ENCODE data around the gene TNS1.

TNS1 gene

GRCh38 chr2:217964275-217965161, 38.3 kb downstream of the TNS1 start:
- no peak for DNase-seq (ENCODE audit: extremely low read depth in 1 of 2, low read depth in 1 of 2)

GRCh38 chr2:217960351-217960750, 42.4 kb downstream of the TNS1 start:
- DNase-seq (ENCODE audit: extremely low read depth in 1 of 2, low read depth in 1 of 2): no peak

GRCh38 chr2:217959723-217960122, 43.1 kb downstream of the TNS1 start:
- no peak for DNase-seq (ENCODE audit: extremely low read depth in 1 of 2, low read depth in 1 of 2)

GRCh38 chr2:217958884-217959225, 43.9 kb downstream of the TNS1 start:
- no peak for DNase-seq (ENCODE audit: extremely low read depth in 1 of 2, low read depth in 1 of 2)

GRCh38 chr2:217958206-217958883, 44.5 kb downstream of the TNS1 start:
- no peak for DNase-seq (ENCODE audit: extremely low read depth in 1 of 2, low read depth in 1 of 2)

- DNase-seq (ENCODE audit: extremely low read depth in 1 of 2, low read depth in 1 of 2): no peak
Observed at GRCh38 chr2:217956586-217957457, 46.0 kb downstream of the TNS1 start.

- DNase-seq (ENCODE audit: extremely low read depth in 1 of 2, low read depth in 1 of 2): no peak
Observed at GRCh38 chr2:217955881-217956493, 46.8 kb downstream of the TNS1 start.

GRCh38 chr2:217954971-217955740, 47.6 kb downstream of the TNS1 start:
- no peak for DNase-seq (ENCODE audit: extremely low read depth in 1 of 2, low read depth in 1 of 2)

GRCh38 chr2:217954469-217954868, 48.3 kb downstream of the TNS1 start:
- DNase-seq (ENCODE audit: extremely low read depth in 1 of 2, low read depth in 1 of 2): no peak

- no peak for DNase-seq (ENCODE audit: extremely low read depth in 1 of 2, low read depth in 1 of 2)
Observed at GRCh38 chr2:217954051-217954450, 48.7 kb downstream of the TNS1 start.

GRCh38 chr2:217953531-217953932, 49.3 kb downstream of the TNS1 start:
- no peak for DNase-seq (ENCODE audit: extremely low read depth in 1 of 2, low read depth in 1 of 2)

- no peak for DNase-seq (ENCODE audit: extremely low read depth in 1 of 2, low read depth in 1 of 2)
Observed at GRCh38 chr2:217953011-217953481, 49.7 kb downstream of the TNS1 start.

- no peak for DNase-seq (ENCODE audit: extremely low read depth in 1 of 2, low read depth in 1 of 2)
Observed at GRCh38 chr2:217952409-217952808, 50.4 kb downstream of the TNS1 start.

GRCh38 chr2:217951521-217952247, 51.1 kb downstream of the TNS1 start:
- DNase-seq (ENCODE audit: extremely low read depth in 1 of 2, low read depth in 1 of 2): no peak

- DNase-seq (ENCODE audit: extremely low read depth in 1 of 2, low read depth in 1 of 2): no peak
Observed at GRCh38 chr2:217951091-217951490, 51.7 kb downstream of the TNS1 start.

- DNase-seq (ENCODE audit: extremely low read depth in 1 of 2, low read depth in 1 of 2): no peak
Observed at GRCh38 chr2:217950401-217950871, 52.4 kb downstream of the TNS1 start.

- DNase-seq (ENCODE audit: extremely low read depth in 1 of 2, low read depth in 1 of 2): no peak
Observed at GRCh38 chr2:217949447-217949846, 53.3 kb downstream of the TNS1 start.

- DNase-seq (ENCODE audit: extremely low read depth in 1 of 2, low read depth in 1 of 2): no peak
Observed at GRCh38 chr2:217948897-217949296, 53.9 kb downstream of the TNS1 start.

GRCh38 chr2:217948351-217948791, 54.4 kb downstream of the TNS1 start:
- DNase-seq (ENCODE audit: extremely low read depth in 1 of 2, low read depth in 1 of 2): no peak
